C4-2B (cell line): ENCODE results near the gene HHIPL1.

Source experiments
- H3K27ac ChIP-seq: fragments of 450-650 bp; 2 replicates; pipeline ENCODE4 v1.5.1; 2017
- CTCF ChIP-seq: fragments of 450-650 bp; conservative IDR thresholded peaks from 2 replicates; pipeline ENCODE4 v1.5.1; 2017; ENCODE audit warnings: mild to moderate bottlenecking
- ZFX ChIP-seq: fragments of 450-650 bp; IDR thresholded peaks from 2 replicates; pipeline ENCODE4 v1.6.1; 2017

The HHIPL1 gene

GRCh38 chr14:99703381-99703780, 58.5 kb downstream of the HHIPL1 start:
- TF ChIP-seq CTCF = no peak
- no peak for TF ChIP-seq ZFX
- H3K27ac ChIP-seq = no peak overlapping the region

- no peak for TF ChIP-seq CTCF
- no peak overlapping the region for H3K27ac ChIP-seq
Observed at GRCh38 chr14:99704037-99704436, 59.1 kb downstream of the HHIPL1 start.

- no peak for TF ChIP-seq ZFX
- no peak for TF ChIP-seq CTCF
- H3K27ac ChIP-seq = no peak overlapping the region
Observed at GRCh38 chr14:99706107-99706900, 61.4 kb downstream of the HHIPL1 start.

DNA sequence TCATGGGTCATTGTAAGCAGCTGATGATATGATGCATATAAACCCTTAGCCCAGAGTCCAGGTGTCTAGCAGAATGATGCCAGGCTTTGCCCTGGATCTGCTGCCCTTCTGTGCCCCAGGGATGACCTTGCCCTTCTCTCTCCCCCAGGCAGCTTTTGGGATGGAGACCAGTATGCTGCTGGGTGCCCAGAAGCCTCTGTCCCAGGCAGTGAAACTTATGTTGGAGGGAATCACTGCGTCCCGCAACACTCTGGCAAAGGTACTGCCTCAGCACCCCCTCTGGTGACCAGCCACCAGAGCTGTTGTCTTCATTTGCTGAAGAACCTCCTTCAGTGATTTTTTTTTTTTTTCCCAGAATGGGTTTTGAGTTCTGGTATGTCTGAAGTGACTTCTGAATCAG, 62.5 kb downstream of the HHIPL1 start:
- H3K27ac ChIP-seq = no peak overlapping the region
- TF ChIP-seq CTCF (no peak), ZFX (no peak)

DNA sequence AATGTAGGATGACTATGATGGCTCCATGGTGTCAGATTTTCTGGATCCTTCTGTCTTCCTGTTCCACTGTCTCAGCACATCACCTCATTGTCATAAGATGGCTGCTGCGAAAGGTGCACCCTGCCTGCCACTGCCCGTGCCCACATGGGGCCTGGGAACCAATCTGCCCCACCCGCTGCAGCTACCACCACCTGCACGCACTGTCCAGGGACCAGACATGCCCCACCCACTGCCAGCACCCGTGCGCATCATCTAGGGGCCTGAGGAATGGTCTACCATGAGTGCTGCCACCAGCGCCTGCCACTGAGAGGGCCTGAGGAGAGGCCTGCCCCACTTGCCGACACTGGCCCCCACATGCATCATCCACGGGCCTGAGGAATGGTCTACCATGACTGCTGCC, 63.0 kb downstream of the HHIPL1 start:
- H3K27ac ChIP-seq = no peak overlapping the region
- TF ChIP-seq ZFX = no peak
- no peak for TF ChIP-seq CTCF

DNA sequence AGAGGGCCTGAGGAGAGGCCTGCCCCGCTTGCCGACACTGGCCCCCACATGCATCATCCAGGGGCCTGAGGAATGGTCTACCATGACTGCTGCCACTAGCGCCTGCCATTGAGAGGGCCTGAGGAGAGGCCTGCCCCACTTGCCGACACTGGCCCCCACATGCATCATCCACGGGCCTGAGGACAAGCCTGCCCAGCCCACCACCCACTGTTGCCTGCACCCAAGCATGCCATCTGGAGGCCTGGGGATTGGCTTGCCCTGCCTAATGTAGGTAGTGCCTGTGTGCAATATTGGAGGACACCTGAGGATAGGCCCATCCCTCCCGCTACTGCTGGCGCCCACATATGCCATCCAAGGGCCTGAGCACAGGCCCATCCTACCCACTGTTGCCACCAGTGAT, 63.5 kb downstream of the HHIPL1 start:
- H3K27ac ChIP-seq = no peak overlapping the region
- TF ChIP-seq ZFX (no peak), CTCF (no peak)

GRCh38 chr14:99713972-99714371, 69.0 kb downstream of the HHIPL1 start:
- H3K27ac ChIP-seq = no peak overlapping the region
- no peak for TF ChIP-seq CTCF
- TF ChIP-seq ZFX = no peak
